IMR-90 (cell line): ENCODE data around the gene ZNF263. TPM values are rescaled to one million over a fixed set of nuclear protein-coding genes. Genes with fewer than 3 reads are reported as not detected.

Source experiments
- ATAC-seq: fragments of 200-7000 bp; cut with Tn5 transposase; 2 replicates; pipeline ENCODE4 v1.9.1; 2020; ENCODE audit warnings: low read depth, mild to moderate bottlenecking, moderate library complexity
- BruUV-seq: library from RNA; stranded (reverse); fragments of 400-500 nt; replicated peaks from 2 replicates; lab custom pipeline; 2021; lab: Mats Ljungman, UMichigan
- CTCF ChIA-PET: fragments of 300-600 bp; formaldehyde crosslinking; extraction: SDS; loops from one replicate; lab custom pipeline; 2021; ENCODE audit warnings: antibody characterized with exemption; lab: Yijun Ruan, JAX
- POLR2A ChIA-PET: fragments of 300-600 bp; sonication (Branson Sonifier 250); formaldehyde crosslinking; loops from one replicate; lab custom pipeline; 2022; ENCODE audit warnings: antibody characterized with exemption; ENCODE audit not compliant: unreplicated experiment; lab: Charles Lee
- DNase-seq: peaks from one replicate; pipeline ENCODE4 v3.0.0; 2013
- H2AFZ ChIP-seq: replicated peaks from 2 replicates; pipeline ENCODE3; 2013; ENCODE audit warnings: low read length, mild to moderate bottlenecking; ENCODE audit not compliant: poor library complexity
- H2AK5ac ChIP-seq: 2 replicates; pipeline ENCODE4 v1.6.1; 2013; ENCODE audit warnings: low read depth, low read length, inconsistent platforms
- H2AK9ac ChIP-seq: replicated peaks from 2 replicates; pipeline ENCODE3; 2013; ENCODE audit warnings: mild to moderate bottlenecking, low read depth, low read length, moderate library complexity; ENCODE audit not compliant: poor library complexity
- H2BK120ac ChIP-seq: 2 replicates; pipeline ENCODE4 v1.6.1; 2013; ENCODE audit warnings: low read depth, low read length, inconsistent platforms
- H2BK15ac ChIP-seq: 3 replicates; pipeline ENCODE4 v1.6.1; 2013; ENCODE audit warnings: low read depth, low read length, inconsistent platforms
- H2BK20ac ChIP-seq: 2 replicates; pipeline ENCODE4 v1.6.1; 2013; ENCODE audit warnings: low read depth, mild to moderate bottlenecking, inconsistent platforms, low read length, moderate library complexity
- H2BK5ac ChIP-seq: 2 replicates; pipeline ENCODE4 v1.6.1; 2013; ENCODE audit warnings: mild to moderate bottlenecking, low read depth, low read length, inconsistent platforms; ENCODE audit not compliant: poor library complexity, severe bottlenecking
- H3K14ac ChIP-seq: replicated peaks from 2 replicates; pipeline ENCODE4 v1.6.1; 2013; ENCODE audit warnings: low read depth, low read length, inconsistent platforms
- H3K18ac ChIP-seq: 2 replicates; pipeline ENCODE4 v1.6.1; 2013; ENCODE audit warnings: low read depth, low read length, control low read depth
- H3K23ac ChIP-seq: 2 replicates; pipeline ENCODE4 v1.6.1; 2013; ENCODE audit warnings: low read depth, low read length, inconsistent platforms
- H3K27ac ChIP-seq: 2 replicates; pipeline ENCODE4 v1.5.1; 2013; ENCODE audit warnings: mild to moderate bottlenecking, control low read depth, low read length; ENCODE audit not compliant: insufficient read depth
- H3K27me3 ChIP-seq: 2 replicates; pipeline ENCODE4 v1.6.1; 2013; ENCODE audit warnings: low read length; ENCODE audit not compliant: control insufficient read depth, insufficient read depth
- H3K36me3 ChIP-seq: 2 replicates; pipeline ENCODE4 v1.6.1; 2013; ENCODE audit warnings: low read length, mixed read lengths; ENCODE audit not compliant: control insufficient read depth, insufficient read depth
- H3K4ac ChIP-seq: 2 replicates; pipeline ENCODE4 v1.6.1; 2013; ENCODE audit warnings: low read depth, low read length, inconsistent platforms
- H3K4me1 ChIP-seq: 2 replicates; pipeline ENCODE4 v1.6.1; 2013; ENCODE audit warnings: low read length, mixed read lengths; ENCODE audit not compliant: control insufficient read depth, insufficient read depth
- H3K4me2 ChIP-seq: 2 replicates; pipeline ENCODE4 v1.6.1; 2013; ENCODE audit warnings: low read depth, mild to moderate bottlenecking, control low read depth, low read length, moderate library complexity
- H3K4me3 ChIP-seq: 2 replicates; pipeline ENCODE4 v1.5.1; 2013; ENCODE audit warnings: low read depth, mild to moderate bottlenecking, control low read depth, low read length, moderate library complexity; ENCODE audit not compliant: insufficient read depth
- H3K56ac ChIP-seq: 2 replicates; pipeline ENCODE4 v1.6.1; 2013; ENCODE audit warnings: low read length, inconsistent platforms; ENCODE audit not compliant: insufficient read depth; ENCODE audit errors: extremely low read depth
- H3K79me1 ChIP-seq, 2 experiments: 2 replicates each; pipeline ENCODE4 v1.6.1; 2013; ENCODE audit warnings: low read length in 2 of 2, inconsistent platforms in 1 of 2, low read depth in 1 of 2
- H3K9ac ChIP-seq: 2 replicates; pipeline ENCODE4 v1.6.1; 2013; ENCODE audit warnings: low read depth, low read length, control low read depth
- H3K9me1 ChIP-seq: 2 replicates; pipeline ENCODE4 v1.6.1; 2013; ENCODE audit warnings: low read length, inconsistent platforms; ENCODE audit not compliant: insufficient read depth
- H3K9me3 ChIP-seq: 2 replicates; pipeline ENCODE4 v1.6.1; 2013; ENCODE audit warnings: low read length; ENCODE audit not compliant: control insufficient read depth, insufficient read depth
- H4K20me1 ChIP-seq: 2 replicates; pipeline ENCODE4 v1.6.1; 2013; ENCODE audit warnings: low read length, inconsistent platforms; ENCODE audit not compliant: insufficient read depth
- H4K5ac ChIP-seq: 2 replicates; pipeline ENCODE4 v1.6.1; 2013; ENCODE audit warnings: mild to moderate bottlenecking, low read depth, low read length, control low read depth
- H4K8ac ChIP-seq, 2 experiments: 2 replicates each; pipeline ENCODE4 v1.6.1; 2013; ENCODE audit warnings: low read depth in 2 of 2, low read length in 2 of 2, control low read depth in 1 of 2, inconsistent platforms in 1 of 2
- H4K91ac ChIP-seq: 2 replicates; pipeline ENCODE4 v1.6.1; 2013; ENCODE audit warnings: low read depth, low read length, inconsistent platforms; ENCODE audit not compliant: insufficient read depth
- BHLHE40 ChIP-seq: fragments of 150-350 bp; IDR thresholded peaks from 2 replicates; pipeline ENCODE4 v1.6.1; 2016; ENCODE audit warnings: mild to moderate bottlenecking, low read depth, low read length
- CEBPB ChIP-seq: IDR thresholded peaks from 2 replicates; pipeline ENCODE4 v1.6.1; 2012; ENCODE audit warnings: low read depth, low read length, improper control_type of control experiment
- CHD1 ChIP-seq: IDR thresholded peaks from 2 replicates; pipeline ENCODE4 v1.6.1; 2012; ENCODE audit warnings: low read depth, low read length, improper control_type of control experiment
- FOS ChIP-seq: fragments of 150-350 bp; IDR thresholded peaks from 2 replicates; pipeline ENCODE4 v1.6.1; 2016; ENCODE audit warnings: low read depth, low read length
- MAFK ChIP-seq: IDR thresholded peaks from 2 replicates; pipeline ENCODE4 v1.6.1; 2012; ENCODE audit warnings: low read depth, low read length, improper control_type of control experiment
- MAZ ChIP-seq: IDR thresholded peaks from 2 replicates; pipeline ENCODE4 v1.6.1; 2012; ENCODE audit warnings: low read depth, mild to moderate bottlenecking, low read length, improper control_type of control experiment, moderate library complexity, borderline replicate concordance
- MXI1 ChIP-seq: IDR thresholded peaks from 2 replicates; pipeline ENCODE4 v1.6.1; 2012; ENCODE audit warnings: low read depth, mild to moderate bottlenecking, low read length, moderate library complexity, borderline replicate concordance
- NFE2L2 ChIP-seq: fragments of 150-350 bp; IDR thresholded peaks from 2 replicates; pipeline ENCODE4 v1.6.1; 2016; ENCODE audit warnings: low read depth, mild to moderate bottlenecking, low read length
- POLR2A ChIP-seq: IDR thresholded peaks from 2 replicates; pipeline ENCODE4 v1.6.1; 2012; ENCODE audit warnings: mild to moderate bottlenecking, low read depth, low read length
- RAD21 ChIP-seq: IDR thresholded peaks from 2 replicates; pipeline ENCODE4 v1.6.1; 2012; ENCODE audit warnings: low read length, improper control_type of control experiment
- RCOR1 ChIP-seq: IDR thresholded peaks from 2 replicates; pipeline ENCODE4 v1.6.1; 2012; ENCODE audit warnings: mild to moderate bottlenecking, low read length, improper control_type of control experiment; ENCODE audit not compliant: insufficient replicate concordance
- RFX5 ChIP-seq: IDR thresholded peaks from 2 replicates; pipeline ENCODE4 v1.8.0; 2012; ENCODE audit warnings: low read depth, mild to moderate bottlenecking, low read length, moderate library complexity
- SMC3 ChIP-seq: fragments of 150-350 bp; IDR thresholded peaks from 2 replicates; pipeline ENCODE4 v1.6.1; 2016; ENCODE audit warnings: low read depth, mild to moderate bottlenecking, antibody characterized with exemption, low read length, moderate library complexity
- WGBS, 2 experiments: methylation state at CpG; one replicate each; pipeline versions ENCODE4 v1.1.5 to v1.1.7; 2013; ENCODE audit warnings: missing lambda C conversion rate in 2 of 2; ENCODE audit not compliant: insufficient read length in 1 of 2; ENCODE audit errors: extremely low coverage in 2 of 2; 5-methylcytosine and 5-hydroxymethylcytosine counted together
- dilution Hi-C: fragments of 300-500 bp; cut with HindIII; formaldehyde crosslinking; loops from one replicate; pipeline ENCODE4 v1.14.3; 2018; ENCODE audit warnings: low sequenced_read_pairs; ENCODE audit not compliant: unreplicated experiment
- in situ Hi-C: fragments of 300-500 bp; cut with MboI; formaldehyde crosslinking; loops from 3 replicates; pipeline ENCODE4 v1.14.3; 2019; ENCODE audit warnings: low sequenced_read_pairs, inconsistent platforms, mixed read lengths
- intact Hi-C: fragments of 100-400 bp; cut with micrococcal nuclease; formaldehyde crosslinking; loops from 2 replicates; pipeline ENCODE4 v1.10.0; 2022
- polyA plus RNA-seq, 3 experiments: library from polyadenylated mRNA; depleted of rRNA; stranded (reverse); fragments of >200 nt; gene quantifications; 2 replicates each; pipeline ENCODE4 v1.2.3, GENCODE V29; 2012; ENCODE audit warnings: low replicate concordance in 1 of 3
- total RNA-seq: library from RNA; depleted of rRNA; stranded (reverse); fragments of >200 nt; gene quantifications from 2 replicates; pipeline ENCODE4 v1.2.3, GENCODE V29; 2012
- TF ChIP-seq, protein P1 (sequence below): fragments of 150-350 bp; IDR thresholded peaks from 2 replicates; pipeline ENCODE4 v1.6.1; 2017; ENCODE audit warnings: mild to moderate bottlenecking, antibody characterized with exemption, low read length, low read depth
- TF ChIP-seq, protein P2 (sequence below): conservative IDR thresholded peaks from 2 replicates; pipeline ENCODE4 v1.5.1; 2012; ENCODE audit warnings: mild to moderate bottlenecking, low read depth, low read length, improper control_type of control experiment
- TF ChIP-seq, protein P3 (sequence below): fragments of 150-350 bp; IDR thresholded peaks from 2 replicates; pipeline ENCODE4 v1.6.1; 2016; ENCODE audit warnings: low read depth, mild to moderate bottlenecking, low read length, moderate library complexity, borderline replicate concordance

ZNF263 gene
- total and polyA plus RNA-seq, 2 of the 4 experiments (the other 2 are of a cell fraction), result 20.8 to 40.3 TPM

DNA sequence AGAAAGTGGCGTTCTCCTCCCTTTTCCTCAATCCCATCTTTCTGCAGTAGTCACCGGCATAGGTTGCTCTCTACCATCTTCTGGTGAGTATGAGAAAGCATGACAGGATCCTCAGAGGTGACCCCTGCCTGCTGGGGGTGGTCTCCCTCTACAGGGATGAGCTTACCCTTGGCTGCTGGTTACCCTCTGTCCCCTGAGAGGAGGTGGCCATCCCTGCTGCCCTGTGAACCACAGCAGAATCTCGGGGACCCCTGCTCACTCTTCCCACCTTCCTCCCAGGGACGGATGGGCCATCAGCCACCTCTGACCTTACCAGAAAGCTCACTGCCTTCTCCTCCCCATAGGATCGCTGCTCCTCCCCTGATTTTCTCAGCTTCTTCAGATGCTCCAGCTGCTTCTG is 34.7 kb upstream of the ZNF263 start:
- Histone ChIP-seq H3K27me3 (peaks cover 28% of the 10 kb centered on the region), H3K9ac (no peak overlapping the region), H2BK20ac (no peak overlapping the region), H3K14ac (no peak overlapping the region), H3K27ac (no peak overlapping the region), H3K9me3 (no peaks in the 10 kb centered on the region), H3K56ac (no peak overlapping the region), H3K4ac (no peak overlapping the region), H3K4me3 (no peak overlapping the region), H2AK9ac (no peak overlapping the region), H2BK120ac (no peak overlapping the region), H2AFZ (no peak overlapping the region), H2BK15ac (no peak overlapping the region), H4K5ac (no peak overlapping the region), H3K23ac (no peak overlapping the region), H4K8ac (no peak overlapping the region), H4K20me1 (no peaks in the 10 kb centered on the region), H2BK5ac (no peak overlapping the region), H4K91ac (no peak overlapping the region), H3K4me2 (no peak overlapping the region), H3K79me1 (no peaks in the 10 kb centered on the region), H3K4me1 (no peaks in the 10 kb centered on the region), H3K18ac (no peak overlapping the region), H2AK5ac (no peak overlapping the region), H3K36me3 (no peaks in the 10 kb centered on the region), H3K9me1 (no peaks in the 10 kb centered on the region)
- ChIA-PET POLR2A (no interaction called here), CTCF (no interaction called here)
- dilution Hi-C loops (no loop called here), intact Hi-C loops (no loop called here), in situ Hi-C loops (no loop called here)
- no peak for TF ChIP-seq POLR2A
- TF ChIP-seq NFE2L2, result no peak
- no peak for TF ChIP-seq FOS
- no peak for TF ChIP-seq RAD21
- TF ChIP-seq RCOR1, result no peak
- TF ChIP-seq, protein P1, sequence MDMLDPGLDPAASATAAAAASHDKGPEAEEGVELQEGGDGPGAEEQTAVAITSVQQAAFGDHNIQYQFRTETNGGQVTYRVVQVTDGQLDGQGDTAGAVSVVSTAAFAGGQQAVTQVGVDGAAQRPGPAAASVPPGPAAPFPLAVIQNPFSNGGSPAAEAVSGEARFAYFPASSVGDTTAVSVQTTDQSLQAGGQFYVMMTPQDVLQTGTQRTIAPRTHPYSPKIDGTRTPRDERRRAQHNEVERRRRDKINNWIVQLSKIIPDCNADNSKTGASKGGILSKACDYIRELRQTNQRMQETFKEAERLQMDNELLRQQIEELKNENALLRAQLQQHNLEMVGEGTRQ, result no peak
- TF ChIP-seq SMC3, result no peak
- TF ChIP-seq MAFK, result no peak
- no peak for TF ChIP-seq CEBPB
- TF ChIP-seq MXI1, result no peak
- TF ChIP-seq CHD1, result no peak
- TF ChIP-seq RFX5, result no peak
- TF ChIP-seq, protein P2, sequence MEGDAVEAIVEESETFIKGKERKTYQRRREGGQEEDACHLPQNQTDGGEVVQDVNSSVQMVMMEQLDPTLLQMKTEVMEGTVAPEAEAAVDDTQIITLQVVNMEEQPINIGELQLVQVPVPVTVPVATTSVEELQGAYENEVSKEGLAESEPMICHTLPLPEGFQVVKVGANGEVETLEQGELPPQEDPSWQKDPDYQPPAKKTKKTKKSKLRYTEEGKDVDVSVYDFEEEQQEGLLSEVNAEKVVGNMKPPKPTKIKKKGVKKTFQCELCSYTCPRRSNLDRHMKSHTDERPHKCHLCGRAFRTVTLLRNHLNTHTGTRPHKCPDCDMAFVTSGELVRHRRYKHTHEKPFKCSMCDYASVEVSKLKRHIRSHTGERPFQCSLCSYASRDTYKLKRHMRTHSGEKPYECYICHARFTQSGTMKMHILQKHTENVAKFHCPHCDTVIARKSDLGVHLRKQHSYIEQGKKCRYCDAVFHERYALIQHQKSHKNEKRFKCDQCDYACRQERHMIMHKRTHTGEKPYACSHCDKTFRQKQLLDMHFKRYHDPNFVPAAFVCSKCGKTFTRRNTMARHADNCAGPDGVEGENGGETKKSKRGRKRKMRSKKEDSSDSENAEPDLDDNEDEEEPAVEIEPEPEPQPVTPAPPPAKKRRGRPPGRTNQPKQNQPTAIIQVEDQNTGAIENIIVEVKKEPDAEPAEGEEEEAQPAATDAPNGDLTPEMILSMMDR, result no peak
- TF ChIP-seq MAZ, result no peak
- TF ChIP-seq, protein P3, sequence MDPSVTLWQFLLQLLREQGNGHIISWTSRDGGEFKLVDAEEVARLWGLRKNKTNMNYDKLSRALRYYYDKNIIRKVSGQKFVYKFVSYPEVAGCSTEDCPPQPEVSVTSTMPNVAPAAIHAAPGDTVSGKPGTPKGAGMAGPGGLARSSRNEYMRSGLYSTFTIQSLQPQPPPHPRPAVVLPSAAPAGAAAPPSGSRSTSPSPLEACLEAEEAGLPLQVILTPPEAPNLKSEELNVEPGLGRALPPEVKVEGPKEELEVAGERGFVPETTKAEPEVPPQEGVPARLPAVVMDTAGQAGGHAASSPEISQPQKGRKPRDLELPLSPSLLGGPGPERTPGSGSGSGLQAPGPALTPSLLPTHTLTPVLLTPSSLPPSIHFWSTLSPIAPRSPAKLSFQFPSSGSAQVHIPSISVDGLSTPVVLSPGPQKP, result no peak
- TF ChIP-seq BHLHE40, result no peak
- DNase-seq (no peak), ATAC-seq (no peak)
- BruUV-seq, result no TSS peak
- whole genome bisulfite sequencing, 2 experiments, result 80% methylated on average over 1 of the region's 5 CpGs; no CpG with 5 or more reads in 1 of the 2 experiments
